Subcutaneous adipose tissue (tissue), 4 donors: ENCODE measurements around the gene SH2D5. TPM values are rescaled to one million over a fixed set of nuclear protein-coding genes. Genes with fewer than 3 reads are reported as not detected.

Experiments
- CTCF ChIP-seq: fragments of 450-650 bp; IDR thresholded peaks from one replicate; pipeline ENCODE4 v1.5.1; 2016; ENCODE audit warnings: low read depth, mild to moderate bottlenecking, control low read depth, antibody characterized with exemption, moderate library complexity
- total RNA-seq, 4 donors: library from RNA; depleted of rRNA; stranded (reverse); fragments of >200 nt; gene quantifications; one replicate each; pipeline ENCODE4 v1.1.0, GENCODE V29; 2016

Gene SH2D5
- total RNA-seq, 4 donors from 2014 or later = not detected

GRCh38 chr1:20723159-20723536 lies 9.4 kb downstream of the SH2D5 start:
- no peak for TF ChIP-seq CTCF

- TF ChIP-seq CTCF = no peak
These were observed 11.1 kb downstream of the SH2D5 start for GRCh38 chr1:20721117-20722061.

- no peak for TF ChIP-seq CTCF
These were observed 11.8 kb downstream of the SH2D5 start for GRCh38 chr1:20720631-20721091.

GRCh38 chr1:20719871-20720620 lies 12.5 kb downstream of the SH2D5 start:
- no peak for TF ChIP-seq CTCF

- TF ChIP-seq CTCF = no peak
These were observed 13.2 kb downstream of the SH2D5 start for GRCh38 chr1:20719261-20719660.

- TF ChIP-seq CTCF = no peak
These were observed 14.8 kb downstream of the SH2D5 start, which contains the start of gene KIF17 for GRCh38 chr1:20717452-20718342. Gene KIF17 (minus strand): TSS chr1:20718007. CDS start chr1:20717706, 301 bp downstream.
